Tibial nerve (tissue), 4 donors: ENCODE data around the gene LNP1. TPM values are rescaled to one million over a fixed set of nuclear protein-coding genes. Genes with fewer than 3 reads are reported as not detected.

Source experiments
- DNase-seq, 2 donors: peaks; one replicate each; pipeline ENCODE4 v3.0.0-alpha.2; 2019; ENCODE audit warnings: low spot score in 2 of 2
- H3K27ac ChIP-seq, 4 donors: fragments of 200-600 bp; sonication (generic) in 3 of 4; one replicate each; pipeline ENCODE4 v1.5.1; 2017 to 2019; ENCODE audit warnings: mild to moderate bottlenecking in 1 of 4
- H3K27me3 ChIP-seq, 2 donors: fragments of 200-600 bp; sonication (generic) in 1 of 2; one replicate each; pipeline versions ENCODE4 v1.5.1 to v1.6.0; 2017 to 2019
- H3K36me3 ChIP-seq, 3 donors: fragments of 200-600 bp; sonication (generic); one replicate each; pipeline ENCODE4 v1.5.1; 2018 to 2019
- H3K4me1 ChIP-seq, 4 donors: fragments of 200-600 bp; sonication (generic) in 3 of 4; one replicate each; pipeline ENCODE4 v1.5.1; 2017 to 2019
- H3K4me3 ChIP-seq, 4 donors: fragments of 200-600 bp; sonication (generic) in 3 of 4; one replicate each; pipeline ENCODE4 v1.5.1; 2017 to 2019; ENCODE audit warnings: mild to moderate bottlenecking in 1 of 4, moderate library complexity in 1 of 4
- H3K9me3 ChIP-seq, 4 donors: fragments of 200-600 bp; sonication (generic) in 3 of 4; one replicate each; pipeline ENCODE4 v1.5.1; 2017 to 2019
- CTCF ChIP-seq, 5 experiments: fragments of 200-600 bp in 3 of 5; fragments of 450-650 bp in 2 of 5; sonication (generic) in 3 of 5; IDR thresholded peaks; one replicate each; pipeline ENCODE4 v1.5.1; 2016 to 2019; ENCODE audit warnings: antibody characterized with exemption in 5 of 5, mild to moderate bottlenecking in 3 of 5, moderate library complexity in 2 of 5
- EP300 ChIP-seq, 2 donors: sonication (generic); formaldehyde crosslinking; IDR thresholded peaks; one replicate each; pipeline ENCODE4 v1.6.1; 2017; ENCODE audit warnings: antibody characterized with exemption in 2 of 2, mild to moderate bottlenecking in 1 of 2
- POLR2A ChIP-seq, 2 donors: fragments of 450-650 bp; IDR thresholded peaks; one replicate each; pipeline ENCODE4 v1.6.1; 2017; ENCODE audit warnings: antibody characterized with exemption in 2 of 2, mild to moderate bottlenecking in 2 of 2, moderate library complexity in 2 of 2
- WGBS, 2 donors: methylation state at CpG; one replicate each; pipeline ENCODE4 v1.1.5; 2018; 5-methylcytosine and 5-hydroxymethylcytosine counted together
- total RNA-seq, 4 donors: library from RNA; depleted of rRNA; stranded (reverse); fragments of >200 nt; gene quantifications; one replicate each; pipeline ENCODE4 v1.1.0, GENCODE V29; 2016

Gene LNP1
- total RNA-seq, 4 donors from 2014 or later, result 1.5 to 5.7 (median 4.9) TPM

GRCh38 chr3:100368441-100368840, 32.9 kb upstream of the LNP1 start:
- Histone ChIP-seq H3K9me3 (no peaks in the 10 kb centered on the region), H3K27me3 (no peaks in the 10 kb centered on the region), H3K27ac (no peak overlapping the region), H3K4me1 (no peaks in the 10 kb centered on the region), H3K4me3 (no peak overlapping the region), H3K36me3 (peaks cover 0 to 97% (median 11%) of the 10 kb centered on the region in 3 donors)
- 84 to 85% methylated on average over 8 of the region's 8 CpGs for WGBS, 2 donors
- DNase-seq, result no peak
- TF ChIP-seq EP300 (IDR thresholded peaks at IDR 0.05) (no peak), CTCF (IDR thresholded peaks at IDR 0.05) (no peak), POLR2A (IDR thresholded peaks at IDR 0.05) (no peak)

- TF ChIP-seq CTCF (IDR thresholded peaks at IDR 0.05) (no peak), EP300 (IDR thresholded peaks at IDR 0.05) (no peak), POLR2A (IDR thresholded peaks at IDR 0.05) (no peak)
- no peak for DNase-seq
- H3K4me1 ChIP-seq, result no peaks in the 10 kb centered on the region
- H3K36me3 ChIP-seq, result peaks cover 0 to 75% (median 11%) of the 10 kb centered on the region in 3 donors
- H3K4me3 ChIP-seq, result no peak overlapping the region
- WGBS, 2 donors, result 91 to 93% methylated on average over 1 of the region's 1 CpG
- H3K9me3 ChIP-seq, result no peaks in the 10 kb centered on the region
- no peaks in the 10 kb centered on the region for H3K27me3 ChIP-seq
- H3K27ac ChIP-seq, result no peak overlapping the region
Observed at GRCh38 chr3:100370756-100371155, 30.6 kb upstream of the LNP1 start.

- H3K36me3 ChIP-seq, result peaks cover 0 to 69% (median 6%) of the 10 kb centered on the region in 3 donors
- TF ChIP-seq POLR2A (IDR thresholded peaks at IDR 0.05), result no peak
- TF ChIP-seq EP300 (IDR thresholded peaks at IDR 0.05), result no peak
- no peak for TF ChIP-seq CTCF (IDR thresholded peaks at IDR 0.05)
Observed at GRCh38 chr3:100374521-100374920, 26.8 kb upstream of the LNP1 start.

DNA sequence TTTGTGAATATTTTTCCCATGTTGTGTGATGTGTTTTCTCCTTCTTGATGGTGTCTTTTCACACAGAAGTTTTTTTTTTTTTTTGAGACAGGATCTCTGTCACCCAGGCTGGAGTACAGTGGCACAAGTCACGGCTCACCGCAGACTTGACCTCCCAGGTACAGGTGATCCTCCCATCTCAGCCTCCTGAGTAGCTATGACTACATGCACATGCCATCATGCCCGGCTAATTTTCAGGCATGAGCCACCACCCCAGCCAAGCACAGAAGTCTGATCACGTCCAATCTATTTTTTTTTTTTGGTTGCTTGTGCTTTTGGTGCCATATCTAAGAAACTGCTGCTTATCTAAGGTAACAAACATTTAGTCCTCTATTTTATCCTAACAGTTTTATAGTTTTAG, 25.0 kb upstream of the LNP1 start:
- Histone ChIP-seq H3K27me3 (no peaks in the 10 kb centered on the region), H3K36me3 (peaks cover 0 to 70% (median 5%) of the 10 kb centered on the region in 3 donors), H3K4me1 (no peaks in the 10 kb centered on the region), H3K27ac (no peak overlapping the region), H3K9me3 (no peaks in the 10 kb centered on the region), H3K4me3 (no peak overlapping the region)
- DNase-seq, result no peak
- TF ChIP-seq CTCF (IDR thresholded peaks at IDR 0.05) (no peak), EP300 (IDR thresholded peaks at IDR 0.05) (no peak), POLR2A (IDR thresholded peaks at IDR 0.05) (no peak)
- 92 to 95% methylated on average over 4 of the region's 4 CpGs for WGBS, 2 donors

More at GRCh38 chr3:100374521-100374920, 26.8 kb upstream of the LNP1 start:
- Histone ChIP-seq H3K9me3 (no peaks in the 10 kb centered on the region), H3K27me3 (no peaks in the 10 kb centered on the region), H3K4me1 (no peaks in the 10 kb centered on the region), H3K4me3 (no peak overlapping the region), H3K27ac (no peak overlapping the region)
- DNase-seq, result no peak

- TF ChIP-seq POLR2A (IDR thresholded peaks at IDR 0.05), result no peak
- Histone ChIP-seq H3K27me3 (no peaks in the 10 kb centered on the region), H3K27ac (no peak overlapping the region), H3K4me1 (peaks cover 0 to 6% (median 2%) of the 10 kb centered on the region in 4 donors), H3K9me3 (peaks cover 0 to 13% (median 0%) of the 10 kb centered on the region in 4 donors), H3K4me3 (no peak overlapping the region), H3K36me3 (peaks cover 0 to 72% (median 0%) of the 10 kb centered on the region in 3 donors)
- 91 to 92% methylated on average over 8 of the region's 8 CpGs for WGBS, 2 donors
- DNase-seq, result no peak
Observed at GRCh38 chr3:100384733-100385525, 16.4 kb upstream of the LNP1 start.
